PC-3 (cell line): ENCODE measurements around the gene PHKA1.
"Not testable (repeated sequence)": the region's sequence is repeated elsewhere in the genome, so short reads cannot be mapped to it uniquely, and the experiment has no call there.

Experiments
- CTCF ChIP-seq: fragments of 300-600 bp; sonication (generic); conservative IDR thresholded peaks from 2 replicates; pipeline ENCODE4 v1.5.1; 2017; ENCODE audit warnings: antibody characterized with exemption, low read depth, mild to moderate bottlenecking, low read length
- EZH2 ChIP-seq: fragments of 300-600 bp; sonication (generic); IDR thresholded peaks from one replicate; pipeline ENCODE4 v1.6.1; 2017; ENCODE audit warnings: antibody characterized with exemption, mild to moderate bottlenecking, low read length; ENCODE audit not compliant: unreplicated experiment
- EZH2phosphoT487 ChIP-seq: fragments of 300-600 bp; sonication (generic); IDR thresholded peaks from 2 replicates; pipeline ENCODE4 v1.6.1; 2018; ENCODE audit warnings: mild to moderate bottlenecking, antibody characterized with exemption, low read length, borderline replicate concordance

GRCh38 chrX:72552443-72552842 lies 161.7 kb downstream of the PHKA1 start:
- TF ChIP-seq CTCF, EZH2, EZH2phosphoT487: not testable (repeated sequence)
